Thoracic aorta (tissue), 2 donors: Measurements from ENCODE around the gene FAM53B. TPM values are rescaled to one million over a fixed set of nuclear protein-coding genes. Genes with fewer than 3 reads are reported as not detected.

Source experiments
- ATAC-seq: fragments of 150-250 bp; one replicate; pipeline ENCODE4 v1.8.0; 2017; ENCODE audit warnings: low read depth; ENCODE audit not compliant: insufficient number of reproducible peaks, low FRiP score
- DNase-seq: peaks from one replicate; pipeline ENCODE4 v3.0.0-alpha.2; 2020; ENCODE audit warnings: low spot score
- H3K27ac ChIP-seq, 2 donors: fragments of 200-600 bp; sonication (generic); 1 replicate in 1 of 2; 2 replicates in 1 of 2; pipeline ENCODE4 v1.5.1; 2016; ENCODE audit warnings: mild to moderate bottlenecking in 2 of 2, moderate library complexity in 2 of 2
- H3K27me3 ChIP-seq: fragments of 200-600 bp; sonication (generic); replicated peaks from 2 replicates; pipeline ENCODE4 v1.6.0; 2016; ENCODE audit warnings: mild to moderate bottlenecking; ENCODE audit not compliant: insufficient read depth
- H3K36me3 ChIP-seq: fragments of 200-600 bp; sonication (generic); one replicate; pipeline ENCODE4 v1.5.1; 2016
- H3K4me1 ChIP-seq, 2 donors: fragments of 200-600 bp; sonication (generic); 1 replicate in 1 of 2; 2 replicates in 1 of 2; pipeline versions ENCODE4 v1.5.1 to v1.6.0; 2016; ENCODE audit warnings: low read depth in 2 of 2, mild to moderate bottlenecking in 1 of 2; ENCODE audit not compliant: control insufficient read depth in 1 of 2
- H3K4me3 ChIP-seq: fragments of 200-600 bp; sonication (generic); 2 replicates; pipeline ENCODE4 v1.5.1; 2016; ENCODE audit warnings: mild to moderate bottlenecking
- H3K9me3 ChIP-seq: fragments of 200-600 bp; sonication (generic); 2 replicates; pipeline ENCODE4 v1.5.1; 2016
- CTCF ChIP-seq: fragments of 200-600 bp; sonication (generic); IDR thresholded peaks from one replicate; pipeline ENCODE4 v1.5.1; 2019; ENCODE audit warnings: antibody characterized with exemption
- total RNA-seq, 2 donors: library from RNA; depleted of rRNA; stranded (reverse); fragments of >200 nt; gene quantifications; one replicate each; pipeline versions ENCODE4 v1.1.0 to v1.2.3, GENCODE V29; 2016

FAM53B gene
- total RNA-seq, 2 donors from 2014 or later, result 26.6 to 49.5 TPM

DNA sequence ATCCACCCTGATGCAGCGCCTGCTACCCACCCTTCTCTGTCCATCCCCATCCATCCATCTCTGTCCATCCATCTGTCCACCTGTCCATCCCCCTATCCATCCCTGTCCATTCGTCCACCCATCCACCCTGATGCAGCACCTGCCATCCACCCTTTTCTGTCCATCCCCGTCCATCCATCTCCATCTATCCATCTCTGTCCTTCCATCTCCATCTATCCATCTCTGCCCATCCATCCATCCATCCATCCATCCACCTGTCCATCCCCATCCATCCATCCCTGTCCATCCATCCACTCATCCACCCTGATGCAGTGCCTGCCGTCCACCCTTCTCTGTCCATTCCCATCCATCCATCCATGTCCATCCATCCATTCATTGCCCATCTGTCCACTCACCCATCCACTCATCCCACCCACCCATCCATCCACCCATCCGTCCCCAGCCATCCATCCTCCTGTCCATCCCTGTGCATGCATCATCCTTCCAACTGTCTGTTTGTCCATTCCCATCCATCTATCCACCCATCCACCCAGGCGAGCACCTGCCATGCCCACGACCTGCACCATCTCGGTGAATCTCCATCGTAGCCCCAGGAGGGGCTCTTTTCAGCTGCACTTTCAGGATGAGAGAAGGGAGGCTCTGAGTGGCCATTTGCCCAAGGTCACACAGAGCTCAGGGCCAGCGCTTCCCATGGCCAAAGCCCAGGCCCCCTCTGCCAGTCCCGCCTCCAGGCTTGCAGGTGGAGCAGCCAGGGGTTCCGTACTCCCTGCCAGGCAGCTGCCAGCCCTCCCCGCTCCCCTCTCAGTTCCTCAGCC is 145.2 kb downstream of the FAM53B start:
- Histone ChIP-seq H3K9me3 (no peaks in the 10 kb centered on the region), H3K27me3 (no peaks in the 10 kb centered on the region), H3K27ac (no peak overlapping the region), H3K36me3 (no peaks in the 10 kb centered on the region), H3K4me1 (no peaks in the 10 kb centered on the region), H3K4me3 (no peak overlapping the region)
- TF ChIP-seq CTCF, result no peak
- DNase-seq (no peak), ATAC-seq (no peak)

DNA sequence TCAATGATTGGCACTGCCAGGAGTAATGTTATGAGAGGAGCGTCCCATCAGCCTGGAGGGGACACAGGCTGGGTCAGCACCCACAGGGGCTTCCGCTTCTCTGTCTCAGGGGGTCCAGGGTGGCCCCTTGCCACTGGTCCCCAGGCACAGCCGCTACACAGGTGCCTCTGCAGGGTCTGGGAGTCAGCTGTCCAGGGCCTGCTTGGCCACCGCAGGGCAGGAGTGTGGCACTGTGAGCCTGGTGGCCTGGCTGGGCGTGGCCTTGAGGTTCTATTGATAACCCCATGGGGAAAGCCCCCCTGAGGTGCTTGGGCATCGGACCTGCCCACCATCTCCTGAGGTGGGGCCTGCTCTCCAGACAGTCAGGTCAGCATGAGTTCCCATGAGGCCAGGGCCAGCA is 146.0 kb downstream of the FAM53B start:
- no peak overlapping the region for H3K27ac ChIP-seq

DNA sequence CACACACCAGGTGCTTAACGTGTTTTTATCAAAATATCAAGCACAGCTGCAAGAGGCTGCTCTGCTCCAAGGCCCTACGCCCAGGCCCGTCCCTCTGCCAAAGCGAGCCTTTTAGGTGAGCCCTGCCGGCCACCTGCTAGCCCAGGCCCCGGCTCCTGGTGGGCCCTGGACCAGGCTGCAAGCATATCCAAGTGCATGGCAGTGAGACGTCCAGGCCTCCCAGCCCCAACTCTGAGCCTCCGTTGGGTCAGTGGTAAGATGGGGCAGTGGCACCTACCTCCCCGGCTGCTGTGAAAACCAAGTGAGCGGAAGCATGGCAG is 146.4 kb downstream of the FAM53B start:
- Histone ChIP-seq H3K4me3 (no peak overlapping the region), H3K4me1 (no peaks in the 10 kb centered on the region), H3K27ac (no peak overlapping the region), H3K36me3 (no peaks in the 10 kb centered on the region), H3K27me3 (no peaks in the 10 kb centered on the region), H3K9me3 (no peaks in the 10 kb centered on the region)
- no peak for ATAC-seq
- no peak for DNase-seq
- TF ChIP-seq CTCF, result no peak

More for the DNA sequence above, 146.0 kb downstream of the FAM53B start:
- Histone ChIP-seq H3K4me3 (no peak overlapping the region), H3K27me3 (no peaks in the 10 kb centered on the region), H3K9me3 (no peaks in the 10 kb centered on the region), H3K36me3 (no peaks in the 10 kb centered on the region), H3K4me1 (no peaks in the 10 kb centered on the region)
- DNase-seq, result no peak
- no peak for ATAC-seq
- TF ChIP-seq CTCF, result no peak

- H3K27ac ChIP-seq, result no peak overlapping the region
- TF ChIP-seq CTCF, result no peak
- H3K27me3 ChIP-seq, result no peaks in the 10 kb centered on the region
- H3K9me3 ChIP-seq, result no peaks in the 10 kb centered on the region
- no peaks in the 10 kb centered on the region for H3K4me1 ChIP-seq
- DNase-seq (no peak), ATAC-seq (no peak)
- H3K36me3 ChIP-seq, result no peaks in the 10 kb centered on the region
- no peak overlapping the region for H3K4me3 ChIP-seq
These were observed 147.0 kb downstream of the FAM53B start for GRCh38 chr10:124596962-124597845.

- DNase-seq (no peak), ATAC-seq (no peak)
- Histone ChIP-seq H3K36me3 (no peaks in the 10 kb centered on the region), H3K27me3 (no peaks in the 10 kb centered on the region), H3K9me3 (no peaks in the 10 kb centered on the region), H3K4me1 (no peaks in the 10 kb centered on the region), H3K27ac (no peak overlapping the region), H3K4me3 (no peak overlapping the region)
- no peak for TF ChIP-seq CTCF
These were observed 147.9 kb downstream of the FAM53B start for GRCh38 chr10:124596116-124596785.
